Right lobe of liver (tissue), 4 donors: ENCODE measurements around the gene ANKRD13D.

Source experiments
- CTCF ChIP-seq, 4 donors: fragments of 200-600 bp in 3 of 4; fragments of 450-650 bp in 1 of 4; IDR thresholded peaks; one replicate each; pipeline versions ENCODE4 v1.5.1 to v1.8.0; 2016 to 2022; ENCODE audit warnings: antibody characterized with exemption in 4 of 4, mild to moderate bottlenecking in 2 of 4
- POLR2A ChIP-seq: fragments of 450-650 bp; IDR thresholded peaks from one replicate; pipeline ENCODE4 v1.6.1; 2017; ENCODE audit warnings: antibody characterized with exemption, mild to moderate bottlenecking
- donor health status: DM: no; HTN: no; CAD: no.
- donor health status: DM: no; HTN: no; CAD: no.
- donor health status: DM: no; HTN: yes; CAD: no.

- TF ChIP-seq CTCF (IDR thresholded peaks at IDR 0.05): no peak
- no peak for TF ChIP-seq POLR2A
These were observed 25.1 kb downstream of the ANKRD13D start for GRCh38 chr11:67314218-67314617.
